SK-N-SH (cell line): ENCODE measurements around the gene ARHGAP26. TPM values are rescaled to one million over a fixed set of nuclear protein-coding genes. Genes with fewer than 3 reads are reported as not detected.

ENCODE experiments used
- CTCF ChIA-PET: fragments of 300-600, 350-600 bp; formaldehyde crosslinking; extraction: SDS; loops from one replicate; lab custom pipeline; 2021; lab: Yijun Ruan, JAX
- POLR2A ChIA-PET: fragments of 350-600 bp; sonication (Branson Sonifier 250); formaldehyde crosslinking; extraction: SDS; loops from one replicate; lab custom pipeline; 2020; ENCODE audit warnings: antibody characterized with exemption, inconsistent platforms; lab: Yijun Ruan, JAX
- DNase-seq: peaks from one replicate; pipeline ENCODE4 v3.0.0; 2012
- H2AFZ ChIP-seq: fragments of 200-600 bp; sonication (generic); 2 replicates; pipeline ENCODE4 v1.8.1; 2016; ENCODE audit warnings: antibody characterized with exemption, mild to moderate bottlenecking, low read depth
- H3F3A ChIP-seq: fragments of 200-600 bp; sonication (generic); replicated peaks from 2 replicates; pipeline ENCODE3; 2016; ENCODE audit warnings: antibody characterized with exemption, mild to moderate bottlenecking; ENCODE audit not compliant: insufficient read depth
- H3K27ac ChIP-seq, 2 experiments: fragments of 200-500 bp in 1 of 2; fragments of 200-600 bp in 1 of 2; sonication (Bioruptor generic) in 1 of 2; sonication (generic), shearing (Covaris generic) in 1 of 2; 2 replicates each; pipeline versions ENCODE4 v1.5.1 to v1.6.1; 2014 to 2016; ENCODE audit warnings: low read depth in 2 of 2, inconsistent platforms in 1 of 2, low read length in 1 of 2, mild to moderate bottlenecking in 1 of 2, mixed read lengths in 1 of 2
- H3K27me3 ChIP-seq: fragments of 200-600 bp; sonication (generic), shearing (Covaris generic); 2 replicates; pipeline ENCODE4 v1.6.1; 2016; ENCODE audit warnings: mixed run types; ENCODE audit not compliant: insufficient read depth
- H3K36me3 ChIP-seq, 2 experiments: fragments of 200-500 bp in 1 of 2; fragments of 200-600 bp in 1 of 2; sonication (Bioruptor generic) in 1 of 2; sonication (generic) in 1 of 2; replicated peaks in 1 of 2; 2 replicates each; pipeline versions ENCODE3 to v1.5.1; 2014 to 2016; ENCODE audit warnings: low read length in 1 of 2, mild to moderate bottlenecking in 1 of 2; ENCODE audit not compliant: insufficient read depth in 2 of 2, control insufficient read depth in 1 of 2
- H3K4me1 ChIP-seq, 2 experiments: fragments of 200-500 bp in 1 of 2; fragments of 200-600 bp in 1 of 2; sonication (Bioruptor generic) in 1 of 2; sonication (generic), shearing (Covaris generic) in 1 of 2; 2 replicates each; pipeline versions ENCODE4 v1.5.1 to v1.6.1; 2014 to 2016; ENCODE audit warnings: low read depth in 1 of 2, low read length in 1 of 2, mixed run types in 1 of 2; ENCODE audit not compliant: insufficient read depth in 2 of 2, control insufficient read depth in 1 of 2
- H3K4me2 ChIP-seq: fragments of 200-600 bp; sonication (generic), shearing (Covaris generic); 2 replicates; pipeline ENCODE4 v1.6.1; 2017; ENCODE audit warnings: mixed run types
- H3K4me3 ChIP-seq, 2 experiments: fragments of 200-500 bp in 1 of 2; fragments of 200-600 bp in 1 of 2; sonication (Bioruptor generic) in 1 of 2; sonication (generic), shearing (Covaris generic) in 1 of 2; 2 replicates each; pipeline versions ENCODE4 v1.5.1 to v1.8.1; 2014 to 2016; ENCODE audit warnings: low read depth in 2 of 2, inconsistent platforms in 1 of 2, low read length in 1 of 2, mild to moderate bottlenecking in 1 of 2, mixed read lengths in 1 of 2, moderate library complexity in 1 of 2
- H3K79me2 ChIP-seq: fragments of 200-600 bp; sonication (generic); 2 replicates; pipeline ENCODE4 v1.8.1; 2017; ENCODE audit warnings: mild to moderate bottlenecking; ENCODE audit not compliant: insufficient read depth
- H3K9ac ChIP-seq: fragments of 200-600 bp; sonication (generic); 2 replicates; pipeline ENCODE4 v1.6.1; 2017; ENCODE audit warnings: mixed run types
- H3K9me2 ChIP-seq: fragments of 200-600 bp; sonication (generic); 2 replicates; pipeline ENCODE4 v1.6.1; 2017; ENCODE audit warnings: mixed run types
- H3K9me3 ChIP-seq: fragments of 200-600 bp; sonication (generic); 2 replicates; pipeline ENCODE4 v1.6.1; 2017; ENCODE audit warnings: mixed run types, mild to moderate bottlenecking, moderate library complexity
- H4K20me1 ChIP-seq: fragments of 200-600 bp; sonication (generic); 2 replicates; pipeline ENCODE4 v1.6.1; 2017; ENCODE audit warnings: mild to moderate bottlenecking, mixed run types; ENCODE audit not compliant: insufficient read depth
- EP300 ChIP-seq, 2 experiments: IDR thresholded peaks; 2 replicates each; pipeline versions ENCODE4 v1.4.0 to v1.6.1; 2012; ENCODE audit warnings: borderline replicate concordance in 1 of 2, low read depth in 1 of 2, low read length in 1 of 2
- FOSL2 ChIP-seq: IDR thresholded peaks from 2 replicates; pipeline ENCODE4 v1.4.0; 2012; ENCODE audit warnings: low read depth, mild to moderate bottlenecking, moderate library complexity, borderline replicate concordance
- JUND ChIP-seq: IDR thresholded peaks from 2 replicates; pipeline ENCODE4 v1.4.0; 2012
- MAX ChIP-seq: IDR thresholded peaks from 2 replicates; pipeline ENCODE4 v1.4.0; 2012; ENCODE audit warnings: low read depth
- NFIC ChIP-seq: IDR thresholded peaks from 2 replicates; pipeline ENCODE4 v1.4.0; 2012; ENCODE audit warnings: borderline replicate concordance
- PBX3 ChIP-seq: IDR thresholded peaks from 2 replicates; pipeline ENCODE4; 2012
- REST ChIP-seq: IDR thresholded peaks from 2 replicates; pipeline ENCODE4 v1.6.1; 2012; ENCODE audit warnings: mild to moderate bottlenecking, low read depth, low read length, moderate library complexity
- RXRA ChIP-seq: IDR thresholded peaks from 2 replicates; pipeline ENCODE4 v1.4.0; 2012; ENCODE audit warnings: low read depth, mild to moderate bottlenecking, borderline replicate concordance
- SIN3A ChIP-seq: IDR thresholded peaks from 2 replicates; pipeline ENCODE4 v1.6.1; 2012; ENCODE audit warnings: low read depth, mild to moderate bottlenecking, low read length, moderate library complexity, borderline replicate concordance
- TCF12 ChIP-seq: IDR thresholded peaks from 2 replicates; pipeline ENCODE4 v1.4.0; 2012
- TEAD4 ChIP-seq: IDR thresholded peaks from 2 replicates; pipeline ENCODE4 v1.4.0; 2012; ENCODE audit warnings: mild to moderate bottlenecking, borderline replicate concordance; ENCODE audit not compliant: insufficient read depth
- USF2 ChIP-seq: fragments of 150-350 bp; IDR thresholded peaks from 2 replicates; pipeline ENCODE4 v1.6.1; 2017; ENCODE audit warnings: antibody characterized with exemption, low read length, low read depth, borderline replicate concordance
- WGBS: methylation state at CpG from one replicate; pipeline ENCODE4 v1.1.6; 2017; ENCODE audit warnings: low lambda C conversion rate; 5-methylcytosine and 5-hydroxymethylcytosine counted together
- polyA plus RNA-seq, 3 experiments: library from polyadenylated mRNA; depleted of rRNA; stranded (reverse); fragments of >200 nt; gene quantifications; 2 replicates each; pipeline ENCODE4 v1.2.3, GENCODE V29; 2012

Gene ARHGAP26
- polyA plus RNA-seq, 1 of the 3 experiments (the other 2 are of a cell fraction), result 6.1 TPM

- H4K20me1 ChIP-seq, result no peaks in the 10 kb centered on the region
- peak overlapping the region; percentile 23 to 95; a peak in 3 of 4 replicates for H3K27ac ChIP-seq
- WGBS, result 13% methylated on average over 3 of the region's 3 CpGs
- no peaks in the 10 kb centered on the region for H3K27me3 ChIP-seq
- H3K36me3 ChIP-seq, result peaks cover 0 to 3% of the 10 kb centered on the region in 2 experiments
- H3K9me2 ChIP-seq, result no peaks in the 10 kb centered on the region
- no peak overlapping the region for H3K4me3 ChIP-seq
- peak; percentile 40 for DNase-seq
- no peaks in the 10 kb centered on the region for H3K9me3 ChIP-seq
- H3F3A ChIP-seq, result peaks cover 7% of the 10 kb centered on the region
- peaks cover 52 to 68% of the 10 kb centered on the region in 2 experiments for H3K4me1 ChIP-seq
- H3K9ac ChIP-seq, result no peak overlapping the region
- CTCF ChIA-PET, result interaction anchor here (1.3 to 27.9 kb wide), 9 partner anchors 10 to 175 kb away, joined by 3 to 1285 read pairs (median 10); partner anchors contain the start of gene ARHGAP26
- peak; percentile 65 for TF ChIP-seq PBX3
- TF ChIP-seq FOSL2, result peak; percentile 79; the same call in 1 of the 2 replicates
- peak; percentile 35; the same call in 1 of the 2 replicates for TF ChIP-seq RXRA
- TF ChIP-seq NFIC, result peak; percentile 91
- peak; percentile 70 for TF ChIP-seq TCF12
- TF ChIP-seq TEAD4, result no peak
- no peak for TF ChIP-seq USF2
- peak in 1 of 2 experiments; percentile 49; a peak in 1 of 4 replicates for TF ChIP-seq EP300 (IDR thresholded peaks at IDR 0.05; ENCODE audit: borderline replicate concordance in 1 of 2, low read depth in 1 of 2, low read length in 1 of 2)
- TF ChIP-seq SIN3A, result 0 out of 2 replicates have a peak, but pooled peaks have one; percentile 36
- TF ChIP-seq JUND, result no peak; the same call in 1 of the 2 replicates
- peak; percentile 53 for TF ChIP-seq MAX
- no peak for TF ChIP-seq REST
- H3K79me2 ChIP-seq, result no peaks in the 10 kb centered on the region
- 0 out of 2 replicates have a peak overlapping the region, but pooled peaks have one; percentile 26 for H3K4me2 ChIP-seq
- no peak overlapping the region for H2AFZ ChIP-seq
- POLR2A ChIA-PET, result interaction anchor here (2.6 kb wide), 1 partner anchor 101 kb away, joined by 10 read pairs; the partner anchor contains the start of gene ARHGAP26
These were observed 102.6 kb downstream of the ARHGAP26 start for GRCh38 chr5:142872795-142873194.
